Stimulated activated naive CD8-positive, alpha-beta T cell treated with anti-CD3 and anti-CD28 coated beads, Interleukin-15, amount 100 ng/mL, for 72 hours (primary cell): ENCODE measurements around the gene SMYD2.

ENCODE experiments used
- ATAC-seq: fragments of 150-1000 bp; cut with Tn5 transposase; 2 replicates; pipeline ENCODE4 v1.10.0; 2021; ENCODE audit warnings: mild to moderate bottlenecking, moderate library complexity
- DNase-seq, 2 donors: peaks; one replicate each; pipeline ENCODE4 v3.0.0; 2021 to 2022
- H3K27ac Mint-ChIP-seq, 2 donors: one replicate each; pipeline ENCODE4 v1.8.0; 2022; ENCODE audit warnings: mild to moderate bottlenecking in 2 of 2, mixed read lengths in 2 of 2, moderate library complexity in 2 of 2
- H3K27me3 Mint-ChIP-seq: one replicate; pipeline ENCODE4 v1.8.0; 2022; ENCODE audit warnings: mixed read lengths
- H3K4me1 Mint-ChIP-seq: one replicate; pipeline ENCODE4 v1.8.0; 2022; ENCODE audit warnings: mild to moderate bottlenecking, mixed read lengths
- H3K4me3 Mint-ChIP-seq, 2 donors: one replicate each; pipeline ENCODE4 v1.8.0; 2022; ENCODE audit warnings: mild to moderate bottlenecking in 2 of 2, mixed read lengths in 2 of 2, moderate library complexity in 1 of 2
- H3K9me3 Mint-ChIP-seq, 2 donors: one replicate each; pipeline ENCODE4 v1.8.0; 2022; ENCODE audit warnings: mixed read lengths in 2 of 2

The SMYD2 gene, protein sequence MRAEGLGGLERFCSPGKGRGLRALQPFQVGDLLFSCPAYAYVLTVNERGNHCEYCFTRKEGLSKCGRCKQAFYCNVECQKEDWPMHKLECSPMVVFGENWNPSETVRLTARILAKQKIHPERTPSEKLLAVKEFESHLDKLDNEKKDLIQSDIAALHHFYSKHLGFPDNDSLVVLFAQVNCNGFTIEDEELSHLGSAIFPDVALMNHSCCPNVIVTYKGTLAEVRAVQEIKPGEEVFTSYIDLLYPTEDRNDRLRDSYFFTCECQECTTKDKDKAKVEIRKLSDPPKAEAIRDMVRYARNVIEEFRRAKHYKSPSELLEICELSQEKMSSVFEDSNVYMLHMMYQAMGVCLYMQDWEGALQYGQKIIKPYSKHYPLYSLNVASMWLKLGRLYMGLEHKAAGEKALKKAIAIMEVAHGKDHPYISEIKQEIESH

GRCh38 chr1:214281021-214281719 is at the start of gene SMYD2:
TSS of gene SMYD2 (plus strand) at chr1:214281159. CDS start at chr1:214281255, 96 bp downstream.
- DNase-seq (peak; percentile 63 to 69), ATAC-seq (peak; percentile 80)
- Mint-ChIP-seq H3K27me3 (no peaks in the 10 kb centered on the region), H3K9me3 (peaks cover 0 to 7% of the 10 kb centered on the region in 2 donors), H3K4me3 (peak within 1 kb of the TSS; percentile 86 to 93), H3K27ac (peak within 1 kb of the TSS; percentile 52 to 71), H3K4me1 (peaks cover 46% of the 10 kb centered on the region)

DNA sequence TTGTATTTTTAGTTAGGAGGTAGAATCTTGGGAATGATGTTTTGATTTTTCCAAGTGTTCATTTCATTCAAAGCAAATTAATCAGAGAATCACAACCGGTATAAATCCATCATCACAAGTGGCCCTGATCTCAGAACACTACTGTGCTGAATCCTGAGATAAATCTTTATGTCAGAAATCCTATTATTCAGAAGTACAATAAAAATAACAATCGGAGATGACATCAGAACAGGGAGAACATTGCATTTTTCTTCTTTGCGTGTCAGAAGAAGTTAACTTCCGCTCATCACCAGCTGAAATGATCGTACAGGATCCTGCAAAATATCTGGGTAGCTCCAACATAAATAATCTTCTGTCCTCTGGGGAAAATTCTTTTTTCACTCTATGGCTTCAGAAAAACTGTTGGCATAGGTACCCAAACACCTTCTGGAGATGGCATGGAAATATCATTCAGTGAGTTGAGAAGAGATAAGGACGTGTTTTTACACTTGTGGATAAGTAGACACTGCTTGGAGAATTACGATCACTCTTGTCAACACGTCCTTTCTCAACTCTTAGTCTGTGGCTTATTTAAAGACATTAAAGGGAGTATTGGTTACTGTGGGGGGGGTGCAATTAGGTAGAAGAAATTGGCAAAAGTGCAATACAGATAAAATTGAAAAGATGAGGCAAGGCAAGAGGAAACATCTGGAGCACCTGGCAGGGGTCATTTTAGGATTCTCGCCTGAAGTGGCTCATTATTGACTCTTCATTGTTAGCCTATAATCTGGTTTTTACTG is 46.9 kb upstream of the SMYD2 start:
- H3K9me3 Mint-ChIP-seq, result no peaks in the 10 kb centered on the region
- H3K27me3 Mint-ChIP-seq, result peaks cover 51% of the 10 kb centered on the region
- H3K4me1 Mint-ChIP-seq, result no peaks in the 10 kb centered on the region
- H3K4me3 Mint-ChIP-seq, result no peak overlapping the region
- DNase-seq, result no peak
- ATAC-seq, result no peak
- peak overlapping the region in 1 of 2 donors; percentile 11 for H3K27ac Mint-ChIP-seq

GRCh38 chr1:214234635-214235025 is 46.3 kb upstream of the SMYD2 start:
- H3K4me3 Mint-ChIP-seq, result no peak overlapping the region
- H3K9me3 Mint-ChIP-seq, result no peaks in the 10 kb centered on the region
- DNase-seq, result no peak
- ATAC-seq, result no peak
- H3K4me1 Mint-ChIP-seq, result no peaks in the 10 kb centered on the region
- peaks cover 52% of the 10 kb centered on the region for H3K27me3 Mint-ChIP-seq
- H3K27ac Mint-ChIP-seq, result no peak overlapping the region

GRCh38 chr1:214236477-214236876 is 44.5 kb upstream of the SMYD2 start:
- Mint-ChIP-seq H3K4me3 (no peak overlapping the region), H3K27ac (no peak overlapping the region)
- no peak for DNase-seq

GRCh38 chr1:214241060-214241459 is 39.9 kb upstream of the SMYD2 start:
- Mint-ChIP-seq H3K9me3 (no peaks in the 10 kb centered on the region), H3K4me3 (no peak overlapping the region), H3K27ac (no peak overlapping the region), H3K27me3 (peaks cover 45% of the 10 kb centered on the region), H3K4me1 (no peaks in the 10 kb centered on the region)
- ATAC-seq, result no peak
- no peak for DNase-seq

More at GRCh38 chr1:214236477-214236876, 44.5 kb upstream of the SMYD2 start:
- Mint-ChIP-seq H3K9me3 (no peaks in the 10 kb centered on the region), H3K27me3 (peaks cover 46% of the 10 kb centered on the region), H3K4me1 (no peaks in the 10 kb centered on the region)
- ATAC-seq, result no peak

- no peak for ATAC-seq
- no peak overlapping the region for H3K4me3 Mint-ChIP-seq
- H3K9me3 Mint-ChIP-seq, result no peaks in the 10 kb centered on the region
- H3K27ac Mint-ChIP-seq, result no peak overlapping the region
- no peaks in the 10 kb centered on the region for H3K4me1 Mint-ChIP-seq
- DNase-seq, result no peak
- H3K27me3 Mint-ChIP-seq, result peaks cover 43% of the 10 kb centered on the region
Observed at GRCh38 chr1:214244252-214244651, 36.7 kb upstream of the SMYD2 start.

- DNase-seq (no peak), ATAC-seq (no peak)
- Mint-ChIP-seq H3K9me3 (no peaks in the 10 kb centered on the region), H3K27ac (no peak overlapping the region), H3K27me3 (peaks cover 39% of the 10 kb centered on the region), H3K4me1 (no peaks in the 10 kb centered on the region), H3K4me3 (no peak overlapping the region)
Observed at GRCh38 chr1:214244841-214245240, 36.1 kb upstream of the SMYD2 start.

DNA sequence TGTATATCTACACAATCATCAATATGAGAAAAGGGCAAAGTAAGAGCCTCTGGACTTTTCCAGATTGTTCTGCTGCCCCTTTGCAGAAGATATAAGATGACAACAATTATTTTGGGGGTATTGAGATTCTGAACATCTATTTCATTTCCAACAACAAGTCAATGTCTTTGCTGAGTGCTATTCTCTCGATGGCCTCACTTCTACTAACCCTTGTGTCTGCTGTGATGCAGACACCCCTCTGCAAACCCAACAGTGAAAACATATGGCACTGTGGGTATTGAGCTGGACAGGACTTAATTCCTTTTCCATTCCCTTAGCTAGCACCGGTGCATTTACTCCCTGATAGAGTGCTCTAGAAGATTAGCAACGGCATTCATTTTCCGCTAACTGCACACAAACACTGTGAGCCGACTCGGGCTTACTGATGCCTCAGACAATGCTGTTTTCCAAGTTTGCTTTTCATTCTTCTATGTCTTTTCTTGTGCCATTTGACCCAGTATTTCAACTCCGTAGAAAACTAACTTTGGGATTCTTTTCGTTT is 33.4 kb upstream of the SMYD2 start:
- H3K27ac Mint-ChIP-seq, result no peak overlapping the region
- peaks cover 31% of the 10 kb centered on the region for H3K27me3 Mint-ChIP-seq
- no peaks in the 10 kb centered on the region for H3K4me1 Mint-ChIP-seq
- no peak overlapping the region for H3K4me3 Mint-ChIP-seq
- H3K9me3 Mint-ChIP-seq, result no peaks in the 10 kb centered on the region
- DNase-seq (no peak), ATAC-seq (no peak)

- ATAC-seq (no peak), DNase-seq (no peak)
- Mint-ChIP-seq H3K9me3 (no peaks in the 10 kb centered on the region), H3K4me3 (no peak overlapping the region), H3K27me3 (peaks cover 31% of the 10 kb centered on the region), H3K4me1 (no peaks in the 10 kb centered on the region), H3K27ac (no peak overlapping the region)
Observed at GRCh38 chr1:214248311-214249085, 32.5 kb upstream of the SMYD2 start.

DNA sequence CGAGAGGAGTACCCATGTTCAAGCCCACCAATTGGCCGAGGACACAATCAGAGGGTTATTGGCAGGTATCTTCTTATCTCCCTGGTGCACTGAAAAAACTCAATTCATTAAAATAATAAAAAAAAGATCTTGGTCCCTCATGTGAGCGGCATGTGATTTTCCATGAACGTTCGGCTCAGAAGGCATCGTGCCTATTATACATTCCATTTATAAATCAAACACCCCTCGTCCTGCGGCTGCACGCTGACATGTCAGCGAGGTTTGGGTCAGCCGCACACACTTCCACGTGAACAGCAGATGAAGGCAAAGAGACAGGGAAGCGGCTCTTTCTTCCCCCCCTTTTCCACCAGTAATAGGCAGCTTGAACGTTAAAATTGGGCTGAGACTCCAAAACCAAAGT is 31.3 kb upstream of the SMYD2 start:
- H3K27ac Mint-ChIP-seq, result no peak overlapping the region
- no peak overlapping the region for H3K4me3 Mint-ChIP-seq
- DNase-seq (no peak), ATAC-seq (no peak)
- no peaks in the 10 kb centered on the region for H3K9me3 Mint-ChIP-seq
- peaks cover 28% of the 10 kb centered on the region for H3K27me3 Mint-ChIP-seq
- no peaks in the 10 kb centered on the region for H3K4me1 Mint-ChIP-seq

DNA sequence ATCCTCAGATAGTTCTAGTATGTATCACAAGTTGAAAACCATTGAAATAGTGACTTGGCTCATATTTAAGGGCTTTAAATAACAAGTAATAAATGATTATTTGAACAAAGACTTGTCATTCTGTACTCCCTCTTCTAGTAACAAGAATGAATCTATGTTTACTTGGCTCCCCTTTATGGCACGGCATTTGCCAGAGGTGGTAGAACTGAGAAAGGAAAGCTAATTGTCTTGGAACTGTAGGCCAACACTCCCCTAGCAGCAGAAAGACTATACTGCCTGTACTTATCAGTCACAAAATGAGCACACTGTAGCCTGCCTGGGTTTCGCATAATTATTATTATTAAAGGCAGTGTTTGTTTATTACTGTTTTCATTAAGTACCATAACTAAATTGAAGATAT is 29.6 kb upstream of the SMYD2 start:
- DNase-seq (no peak), ATAC-seq (no peak)
- H3K27ac Mint-ChIP-seq, result no peak overlapping the region
- H3K9me3 Mint-ChIP-seq, result peaks cover 0 to 5% of the 10 kb centered on the region in 2 donors
- no peaks in the 10 kb centered on the region for H3K4me1 Mint-ChIP-seq
- peaks cover 21% of the 10 kb centered on the region for H3K27me3 Mint-ChIP-seq
- no peak overlapping the region for H3K4me3 Mint-ChIP-seq

GRCh38 chr1:214255509-214255908 is 25.4 kb upstream of the SMYD2 start:
- H3K9me3 Mint-ChIP-seq, result peaks cover 0 to 5% of the 10 kb centered on the region in 2 donors
- peaks cover 38% of the 10 kb centered on the region for H3K27me3 Mint-ChIP-seq
- no peak for ATAC-seq
- peaks cover 11% of the 10 kb centered on the region for H3K4me1 Mint-ChIP-seq
- DNase-seq, result no peak
- no peak overlapping the region for H3K4me3 Mint-ChIP-seq
- no peak overlapping the region for H3K27ac Mint-ChIP-seq

GRCh38 chr1:214259353-214259977 is 21.5 kb upstream of the SMYD2 start:
- ATAC-seq (peak; percentile 78), DNase-seq (no peak)
- H3K27me3 Mint-ChIP-seq, result peaks cover 63% of the 10 kb centered on the region
- peaks cover 19% of the 10 kb centered on the region for H3K4me1 Mint-ChIP-seq
- no peak overlapping the region for H3K27ac Mint-ChIP-seq
- no peak overlapping the region for H3K4me3 Mint-ChIP-seq
- peaks cover 0 to 5% of the 10 kb centered on the region in 2 donors for H3K9me3 Mint-ChIP-seq

DNA sequence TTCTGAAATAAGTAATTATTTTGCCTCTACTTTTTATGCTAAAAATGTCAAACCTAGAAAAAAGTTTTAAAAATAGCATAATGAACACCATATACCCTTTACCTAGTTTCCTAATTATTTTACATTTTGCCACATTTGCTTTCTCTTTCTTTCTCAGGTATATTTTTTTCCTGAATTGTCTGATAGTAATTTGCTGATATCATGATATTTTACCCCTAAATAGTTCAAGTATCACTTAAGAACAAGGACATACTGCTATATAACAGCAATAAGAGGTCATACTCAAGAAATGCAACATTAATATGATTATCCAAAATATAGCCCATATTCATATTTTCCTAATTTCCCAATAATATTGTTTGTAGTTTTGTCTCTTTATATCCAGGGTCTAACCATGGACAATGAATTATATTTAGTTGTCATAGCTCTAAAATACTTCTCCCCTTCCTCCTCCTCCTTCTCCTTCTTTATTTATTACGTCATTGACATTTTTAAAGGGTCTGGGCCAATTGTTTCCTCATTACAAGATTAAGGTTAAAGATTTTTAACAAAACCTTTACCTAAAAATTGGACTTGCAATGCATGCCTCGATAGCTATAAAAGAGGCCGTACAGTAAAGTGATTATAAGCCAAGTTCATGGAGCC is 20.3 kb upstream of the SMYD2 start:
- H3K9me3 Mint-ChIP-seq, result no peaks in the 10 kb centered on the region
- peaks cover 19% of the 10 kb centered on the region for H3K4me1 Mint-ChIP-seq
- H3K27me3 Mint-ChIP-seq, result peaks cover 67% of the 10 kb centered on the region
- H3K4me3 Mint-ChIP-seq, result no peak overlapping the region
- H3K27ac Mint-ChIP-seq, result no peak overlapping the region
- DNase-seq (no peak), ATAC-seq (no peak)
